IMR-90 (cell line): ENCODE results near the gene PLEKHH1. TPM values are rescaled to one million over a fixed set of nuclear protein-coding genes. Genes with fewer than 3 reads are reported as not detected.

ENCODE experiments used
- ATAC-seq: fragments of 200-7000 bp; cut with Tn5 transposase; 2 replicates; pipeline ENCODE4 v1.9.1; 2020; ENCODE audit warnings: low read depth, mild to moderate bottlenecking, moderate library complexity
- BruUV-seq: library from RNA; stranded (reverse); fragments of 400-500 nt; replicated peaks from 2 replicates; lab custom pipeline; 2021; lab: Mats Ljungman, UMichigan
- CTCF ChIA-PET: fragments of 300-600 bp; formaldehyde crosslinking; extraction: SDS; loops from one replicate; lab custom pipeline; 2021; ENCODE audit warnings: antibody characterized with exemption; lab: Yijun Ruan, JAX
- POLR2A ChIA-PET: fragments of 300-600 bp; sonication (Branson Sonifier 250); formaldehyde crosslinking; loops from one replicate; lab custom pipeline; 2022; ENCODE audit warnings: antibody characterized with exemption; ENCODE audit not compliant: unreplicated experiment; lab: Charles Lee
- DNase-seq: peaks from one replicate; pipeline ENCODE4 v3.0.0; 2013
- H2AFZ ChIP-seq: replicated peaks from 2 replicates; pipeline ENCODE3; 2013; ENCODE audit warnings: low read length, mild to moderate bottlenecking; ENCODE audit not compliant: poor library complexity
- H2AK5ac ChIP-seq: 2 replicates; pipeline ENCODE4 v1.6.1; 2013; ENCODE audit warnings: low read depth, low read length, inconsistent platforms
- H2AK9ac ChIP-seq: replicated peaks from 2 replicates; pipeline ENCODE3; 2013; ENCODE audit warnings: mild to moderate bottlenecking, low read depth, low read length, moderate library complexity; ENCODE audit not compliant: poor library complexity
- H2BK120ac ChIP-seq: 2 replicates; pipeline ENCODE4 v1.6.1; 2013; ENCODE audit warnings: low read depth, low read length, inconsistent platforms
- H2BK15ac ChIP-seq: 3 replicates; pipeline ENCODE4 v1.6.1; 2013; ENCODE audit warnings: low read depth, low read length, inconsistent platforms
- H2BK20ac ChIP-seq: 2 replicates; pipeline ENCODE4 v1.6.1; 2013; ENCODE audit warnings: low read depth, mild to moderate bottlenecking, inconsistent platforms, low read length, moderate library complexity
- H2BK5ac ChIP-seq: 2 replicates; pipeline ENCODE4 v1.6.1; 2013; ENCODE audit warnings: mild to moderate bottlenecking, low read depth, low read length, inconsistent platforms; ENCODE audit not compliant: poor library complexity, severe bottlenecking
- H3K14ac ChIP-seq: replicated peaks from 2 replicates; pipeline ENCODE4 v1.6.1; 2013; ENCODE audit warnings: low read depth, low read length, inconsistent platforms
- H3K18ac ChIP-seq: 2 replicates; pipeline ENCODE4 v1.6.1; 2013; ENCODE audit warnings: low read depth, low read length, control low read depth
- H3K23ac ChIP-seq: 2 replicates; pipeline ENCODE4 v1.6.1; 2013; ENCODE audit warnings: low read depth, low read length, inconsistent platforms
- H3K27ac ChIP-seq: 2 replicates; pipeline ENCODE4 v1.5.1; 2013; ENCODE audit warnings: mild to moderate bottlenecking, control low read depth, low read length; ENCODE audit not compliant: insufficient read depth
- H3K27me3 ChIP-seq: 2 replicates; pipeline ENCODE4 v1.6.1; 2013; ENCODE audit warnings: low read length; ENCODE audit not compliant: control insufficient read depth, insufficient read depth
- H3K36me3 ChIP-seq: 2 replicates; pipeline ENCODE4 v1.6.1; 2013; ENCODE audit warnings: low read length, mixed read lengths; ENCODE audit not compliant: control insufficient read depth, insufficient read depth
- H3K4ac ChIP-seq: 2 replicates; pipeline ENCODE4 v1.6.1; 2013; ENCODE audit warnings: low read depth, low read length, inconsistent platforms
- H3K4me1 ChIP-seq: 2 replicates; pipeline ENCODE4 v1.6.1; 2013; ENCODE audit warnings: low read length, mixed read lengths; ENCODE audit not compliant: control insufficient read depth, insufficient read depth
- H3K4me2 ChIP-seq: 2 replicates; pipeline ENCODE4 v1.6.1; 2013; ENCODE audit warnings: low read depth, mild to moderate bottlenecking, control low read depth, low read length, moderate library complexity
- H3K4me3 ChIP-seq: 2 replicates; pipeline ENCODE4 v1.5.1; 2013; ENCODE audit warnings: low read depth, mild to moderate bottlenecking, control low read depth, low read length, moderate library complexity; ENCODE audit not compliant: insufficient read depth
- H3K56ac ChIP-seq: 2 replicates; pipeline ENCODE4 v1.6.1; 2013; ENCODE audit warnings: low read length, inconsistent platforms; ENCODE audit not compliant: insufficient read depth; ENCODE audit errors: extremely low read depth
- H3K79me1 ChIP-seq, 2 experiments: 2 replicates each; pipeline ENCODE4 v1.6.1; 2013; ENCODE audit warnings: low read length in 2 of 2, inconsistent platforms in 1 of 2, low read depth in 1 of 2
- H3K9ac ChIP-seq: 2 replicates; pipeline ENCODE4 v1.6.1; 2013; ENCODE audit warnings: low read depth, low read length, control low read depth
- H3K9me1 ChIP-seq: 2 replicates; pipeline ENCODE4 v1.6.1; 2013; ENCODE audit warnings: low read length, inconsistent platforms; ENCODE audit not compliant: insufficient read depth
- H3K9me3 ChIP-seq: 2 replicates; pipeline ENCODE4 v1.6.1; 2013; ENCODE audit warnings: low read length; ENCODE audit not compliant: control insufficient read depth, insufficient read depth
- H4K20me1 ChIP-seq: 2 replicates; pipeline ENCODE4 v1.6.1; 2013; ENCODE audit warnings: low read length, inconsistent platforms; ENCODE audit not compliant: insufficient read depth
- H4K5ac ChIP-seq: 2 replicates; pipeline ENCODE4 v1.6.1; 2013; ENCODE audit warnings: mild to moderate bottlenecking, low read depth, low read length, control low read depth
- H4K8ac ChIP-seq, 2 experiments: 2 replicates each; pipeline ENCODE4 v1.6.1; 2013; ENCODE audit warnings: low read depth in 2 of 2, low read length in 2 of 2, control low read depth in 1 of 2, inconsistent platforms in 1 of 2
- H4K91ac ChIP-seq: 2 replicates; pipeline ENCODE4 v1.6.1; 2013; ENCODE audit warnings: low read depth, low read length, inconsistent platforms; ENCODE audit not compliant: insufficient read depth
- CEBPB ChIP-seq: IDR thresholded peaks from 2 replicates; pipeline ENCODE4 v1.6.1; 2012; ENCODE audit warnings: low read depth, low read length, improper control_type of control experiment
- WGBS, 2 experiments: methylation state at CpG; one replicate each; pipeline versions ENCODE4 v1.1.5 to v1.1.7; 2013; ENCODE audit warnings: missing lambda C conversion rate in 2 of 2; ENCODE audit not compliant: insufficient read length in 1 of 2; ENCODE audit errors: extremely low coverage in 2 of 2; 5-methylcytosine and 5-hydroxymethylcytosine counted together
- dilution Hi-C: fragments of 300-500 bp; cut with HindIII; formaldehyde crosslinking; loops from one replicate; pipeline ENCODE4 v1.14.3; 2018; ENCODE audit warnings: low sequenced_read_pairs; ENCODE audit not compliant: unreplicated experiment
- in situ Hi-C: fragments of 300-500 bp; cut with MboI; formaldehyde crosslinking; loops from 3 replicates; pipeline ENCODE4 v1.14.3; 2019; ENCODE audit warnings: low sequenced_read_pairs, inconsistent platforms, mixed read lengths
- intact Hi-C: fragments of 100-400 bp; cut with micrococcal nuclease; formaldehyde crosslinking; loops from 2 replicates; pipeline ENCODE4 v1.10.0; 2022
- polyA plus RNA-seq, 3 experiments: library from polyadenylated mRNA; depleted of rRNA; stranded (reverse); fragments of >200 nt; gene quantifications; 2 replicates each; pipeline ENCODE4 v1.2.3, GENCODE V29; 2012; ENCODE audit warnings: low replicate concordance in 1 of 3
- total RNA-seq: library from RNA; depleted of rRNA; stranded (reverse); fragments of >200 nt; gene quantifications from 2 replicates; pipeline ENCODE4 v1.2.3, GENCODE V29; 2012

PLEKHH1 gene
- total and polyA plus RNA-seq, 2 of the 4 experiments (the other 2 are of a cell fraction), result under 0.01 to 0.34 TPM

- ChIA-PET CTCF (interaction anchor here (0.9 kb wide), 1 partner anchor 9 kb away, joined by 4 read pairs; no protein-coding TSS in a partner anchor), POLR2A (no interaction called here)
- no peak for DNase-seq
- TF ChIP-seq CEBPB, result no peak
- no peaks in the 10 kb centered on the region for H3K9me3 ChIP-seq
- no peak overlapping the region for H3K14ac ChIP-seq
- H3K27ac ChIP-seq, result no peak overlapping the region
- H3K18ac ChIP-seq, result no peak overlapping the region
- H4K91ac ChIP-seq, result no peak overlapping the region
- H3K9me1 ChIP-seq, result no peaks in the 10 kb centered on the region
- H2BK20ac ChIP-seq, result no peak overlapping the region
- no peak overlapping the region for H2AK9ac ChIP-seq
- WGBS, 2 experiments, result 70% methylated on average over 2 of the region's 14 CpGs; no CpG with 5 or more reads in 1 of the 2 experiments
- no peak overlapping the region for H2BK5ac ChIP-seq
- H3K4ac ChIP-seq, result no peak overlapping the region
- peaks cover 4% of the 10 kb centered on the region; the same call in 1 of the 2 replicates for H3K27me3 ChIP-seq
- H3K4me3 ChIP-seq, result no peak overlapping the region
- H2AFZ ChIP-seq, result no peak overlapping the region
- no peak overlapping the region for H2AK5ac ChIP-seq
- H3K4me1 ChIP-seq, result no peaks in the 10 kb centered on the region
- no peak overlapping the region for H3K9ac ChIP-seq
- H4K8ac ChIP-seq, result no peak overlapping the region
- H3K23ac ChIP-seq, result no peak overlapping the region
- in situ Hi-C loops, result no loop called here
- no peaks in the 10 kb centered on the region for H3K36me3 ChIP-seq
- no peak overlapping the region for H2BK15ac ChIP-seq
- H3K56ac ChIP-seq, result no peak overlapping the region
- no peaks in the 10 kb centered on the region for H3K79me1 ChIP-seq
- BruUV-seq, result no TSS peak
- dilution Hi-C loops, result no loop called here
- H3K4me2 ChIP-seq, result no peak overlapping the region
- H4K20me1 ChIP-seq, result no peaks in the 10 kb centered on the region
- no peak for ATAC-seq
- H4K5ac ChIP-seq, result no peak overlapping the region
- no peak overlapping the region for H2BK120ac ChIP-seq
- intact Hi-C loops, result no loop called here
Observed at GRCh38 chr14:67562025-67562775, 29.1 kb downstream of the PLEKHH1 start.
